Adipose tissue (tissue), 3 donors: ENCODE results near the gene ZNF579. TPM values are rescaled to one million over a fixed set of nuclear protein-coding genes. Genes with fewer than 3 reads are reported as not detected.
A peak's percentile ranks its signal among the peaks of the same experiment; 100 is the strongest.

Experiments
- H3K27ac ChIP-seq: one replicate; pipeline ENCODE4 v1.5.1; 2013; ENCODE audit warnings: low read depth, low read length
- WGBS, 3 donors: extraction: QIAGEN DNeasy Blood & Tissue Kit; methylation state at CpG; one replicate each; pipeline ENCODE4 v1.1.7; 2013; 5-methylcytosine and 5-hydroxymethylcytosine counted together
- polyA plus RNA-seq, 3 donors: library from polyadenylated mRNA; stranded (reverse); fragments of 200-250 nt; gene quantifications; one replicate each; pipeline ENCODE4 v1.2.3, GENCODE V29; 2013
- donor health status: healthy with polysubstance abuse.
- donor health status: Bipolar disorder and iron deficiency.
- donor health status: healthy.

ZNF579 gene
- polyA plus RNA-seq, 3 donors = 3.7 to 7.8 (median 7.2) TPM

- no peak overlapping the region for H3K27ac ChIP-seq
- WGBS, 3 donors = 92 to 96% (median 96%) methylated on average over 54 to 75 of the region's 75 CpGs
Observed at GRCh38 chr19:55613930-55614710, 33.5 kb upstream of the ZNF579 start.

GRCh38 chr19:55613396-55613795 is 32.7 kb upstream of the ZNF579 start:
- WGBS, 3 donors = 92 to 96% (median 96%) methylated on average over 22 to 27 of the region's 27 CpGs
- no peak overlapping the region for H3K27ac ChIP-seq

- WGBS, 3 donors = 80 to 88% (median 83%) methylated on average over 3 of the region's 3 CpGs
- H3K27ac ChIP-seq = no peak overlapping the region
Observed at GRCh38 chr19:55611983-55612645, 31.5 kb upstream of the ZNF579 start.

GRCh38 chr19:55611300-55611982 is 30.8 kb upstream of the ZNF579 start:
- no peak overlapping the region for H3K27ac ChIP-seq
- WGBS, 3 donors = 59 to 79% (median 78%) methylated on average over 15 of the region's 15 CpGs

- 61 to 95% (median 69%) methylated on average over 5 of the region's 5 CpGs for WGBS, 3 donors
- no peak overlapping the region for H3K27ac ChIP-seq
Observed at GRCh38 chr19:55609326-55609725, 28.7 kb upstream of the ZNF579 start.

- no peak overlapping the region for H3K27ac ChIP-seq
- WGBS, 3 donors = 63 to 69% (median 66%) methylated on average over 9 of the region's 9 CpGs
Observed at GRCh38 chr19:55606817-55607216, 26.2 kb upstream of the ZNF579 start.

- H3K27ac ChIP-seq = no peak overlapping the region
- 15 to 24% (median 17%) methylated on average over 12 of the region's 12 CpGs for WGBS, 3 donors
Observed at GRCh38 chr19:55606471-55606787, 25.8 kb upstream of the ZNF579 start.

- peak within 1 kb of the TSS; percentile 80 for H3K27ac ChIP-seq
- 0 to 1% (median 1%) methylated on average over 18 to 44 of the region's 44 CpGs for WGBS, 3 donors
Observed at GRCh38 chr19:55605637-55606470, 25.2 kb upstream of the ZNF579 start, which contains the start of gene ZNF865. Gene ZNF865 (plus strand): TSS chr19:55605647. CDS start chr19:55613619, 7,972 bp downstream.

- 0 to 1% (median 1%) methylated on average over 36 to 43 of the region's 43 CpGs for WGBS, 3 donors
- peak overlapping the region; percentile 80 for H3K27ac ChIP-seq
Observed at GRCh38 chr19:55605207-55605636, 24.6 kb upstream of the ZNF579 start.

- no peak overlapping the region for H3K27ac ChIP-seq
- 73 to 82% (median 75%) methylated on average over 22 of the region's 22 CpGs for WGBS, 3 donors
Observed at GRCh38 chr19:55603581-55604292, 23.1 kb upstream of the ZNF579 start.

GRCh38 chr19:55603115-55603514 is 22.5 kb upstream of the ZNF579 start:
- 89 to 93% (median 91%) methylated on average over 21 of the region's 21 CpGs for WGBS, 3 donors
- no peak overlapping the region for H3K27ac ChIP-seq

GRCh38 chr19:55602104-55603001 is 21.7 kb upstream of the ZNF579 start:
- no peak overlapping the region for H3K27ac ChIP-seq
- whole genome bisulfite sequencing, 3 donors = 93 to 95% (median 94%) methylated on average over 58 to 60 of the region's 60 CpGs

- 43 to 67% (median 64%) methylated on average over 4 of the region's 4 CpGs for WGBS, 3 donors
- H3K27ac ChIP-seq = no peak overlapping the region
Observed at GRCh38 chr19:55601084-55601483, 20.4 kb upstream of the ZNF579 start.

GRCh38 chr19:55600662-55601028 is 20.0 kb upstream of the ZNF579 start:
- H3K27ac ChIP-seq = no peak overlapping the region
- WGBS, 3 donors = 2 to 6% (median 5%) methylated on average over 14 to 15 of the region's 15 CpGs

GRCh38 chr19:55599842-55600661 is 19.4 kb upstream of the ZNF579 start, which contains the start of gene ZNF524:
Gene ZNF524 (plus strand): TSS chr19:55600288. CDS start chr19:55602113, 1,825 bp downstream.
- WGBS, 3 donors = 0 to 1% (median 1%) methylated on average over 33 to 95 of the region's 97 CpGs
- peak within 1 kb of the TSS; percentile 90 for H3K27ac ChIP-seq

GRCh38 chr19:55599468-55599841 is 18.8 kb upstream of the ZNF579 start, which contains the start of gene FIZ1:
Gene FIZ1 (minus strand): TSS chr19:55599517. CDS start chr19:55597865, 1,652 bp downstream.
- peak within 1 kb of the TSS; percentile 90 for H3K27ac ChIP-seq
- WGBS, 3 donors = 0 to 1% (median 0%) methylated on average over 19 to 23 of the region's 23 CpGs
